GM19035 (cell line): Measurements from ENCODE around the gene RHOV.

Experiments used
- ATAC-seq: cut with Tn5 transposase; IDR thresholded peaks from one replicate; pipeline ENCODE4 v1.9.1; 2021; ENCODE audit not compliant: unreplicated experiment

The RHOV gene

GRCh38 chr15:40846841-40847222 is 27.2 kb downstream of the RHOV start:
- ATAC-seq, result no peak

- ATAC-seq, result no peak
These were observed 28.3 kb downstream of the RHOV start for GRCh38 chr15:40845511-40846284.

GRCh38 chr15:40845036-40845435 is 29.0 kb downstream of the RHOV start:
- no peak for ATAC-seq

GRCh38 chr15:40844696-40845030 is 29.4 kb downstream of the RHOV start:
- ATAC-seq, result no peak

- no peak for ATAC-seq
These were observed 29.9 kb downstream of the RHOV start, which contains the start of gene SPINT1 for GRCh38 chr15:40843885-40844695. Gene SPINT1 (plus strand): TSS chr15:40844048. CDS start chr15:40844555, 507 bp downstream.

- no peak for ATAC-seq
These were observed 30.7 kb downstream of the RHOV start for GRCh38 chr15:40843261-40843884.

- ATAC-seq, result no peak
These were observed 32.3 kb downstream of the RHOV start for GRCh38 chr15:40841741-40842140.

- ATAC-seq, result no peak
These were observed 35.3 kb downstream of the RHOV start for GRCh38 chr15:40838756-40839155.

- ATAC-seq, result no peak
These were observed 38.0 kb downstream of the RHOV start for GRCh38 chr15:40836020-40836419.

- ATAC-seq, result no peak
These were observed 41.1 kb downstream of the RHOV start for GRCh38 chr15:40832903-40833302.

GRCh38 chr15:40831861-40832260 is 42.2 kb downstream of the RHOV start:
- ATAC-seq, result no peak

- ATAC-seq, result no peak
These were observed 43.1 kb downstream of the RHOV start for GRCh38 chr15:40830884-40831283.

GRCh38 chr15:40829115-40829514 is 44.9 kb downstream of the RHOV start:
- no peak for ATAC-seq

GRCh38 chr15:40828447-40829036 is 45.5 kb downstream of the RHOV start, which contains the start of gene PPP1R14D:
Gene PPP1R14D (minus strand): TSS chr15:40828708. CDS start chr15:40828641, 67 bp downstream.
- ATAC-seq, result no peak

- no peak for ATAC-seq
These were observed 47.5 kb downstream of the RHOV start for GRCh38 chr15:40826423-40827075.

GRCh38 chr15:40825661-40826422 is 48.2 kb downstream of the RHOV start:
- no peak for ATAC-seq

GRCh38 chr15:40823572-40824343 is 50.3 kb downstream of the RHOV start:
- no peak for ATAC-seq
